NCI-H345 treated with DMSO at 0.1 percent for 48 hours (cell line): ENCODE measurements around the gene SYPL2.
"Not testable (repeated sequence)": the region's sequence is repeated elsewhere in the genome, so short reads cannot be mapped to it uniquely, and the experiment has no call there.

Experiments used
- DNase-seq: peaks from one replicate; lab custom pipeline; 2025; ENCODE audit not compliant: unreplicated experiment; lab: John Stamatoyannopoulos, UW

Gene SYPL2

GRCh38 chr1:109470245-109470644 lies 3.9 kb downstream of the SYPL2 start:
- DNase-seq: no peak

GRCh38 chr1:109472779-109473178 lies 6.4 kb downstream of the SYPL2 start:
- no peak for DNase-seq

DNA sequence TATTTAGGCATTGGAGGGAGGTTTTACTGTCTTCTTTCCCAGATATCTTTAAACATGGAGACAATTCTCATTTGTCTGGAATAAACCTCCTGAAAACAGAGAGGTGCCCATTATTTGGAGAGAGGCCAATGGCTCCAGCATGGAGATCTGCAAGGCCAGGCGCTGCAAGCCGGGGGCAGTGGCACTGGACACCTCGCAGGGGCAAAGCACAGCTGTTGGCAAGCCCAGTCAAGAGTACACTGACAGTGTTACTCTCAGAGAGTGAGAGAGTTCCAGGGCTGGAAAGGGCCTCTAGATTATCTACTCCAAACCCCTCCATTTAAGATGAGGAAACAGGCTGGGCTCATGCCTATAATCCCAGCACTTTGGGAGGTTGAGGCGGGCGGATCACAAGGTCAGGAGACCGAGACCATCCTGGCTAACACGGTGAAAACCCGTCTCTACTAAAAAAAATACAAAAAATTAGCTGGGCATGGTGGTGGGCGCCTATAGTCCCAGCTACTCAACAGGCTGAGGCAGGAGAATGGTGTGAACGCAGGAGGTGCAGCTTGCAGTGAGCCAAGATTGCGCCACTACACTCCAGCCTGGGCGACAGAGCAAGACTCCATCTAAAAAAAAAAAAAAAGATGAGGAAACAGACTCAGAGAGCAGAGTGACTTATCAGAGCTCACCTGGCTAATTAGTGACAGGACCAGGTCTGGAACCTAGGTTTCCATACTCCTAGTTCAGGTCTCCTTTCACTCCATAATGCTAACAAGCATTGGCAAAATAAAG lies 7.1 kb downstream of the SYPL2 start:
- DNase-seq: not testable (repeated sequence)

- DNase-seq: no peak
Observed at GRCh38 chr1:109474697-109475096, 8.4 kb downstream of the SYPL2 start.

GRCh38 chr1:109475261-109475660 lies 8.9 kb downstream of the SYPL2 start:
- DNase-seq: no peak

- no peak for DNase-seq
Observed at GRCh38 chr1:109476825-109477224, 10.5 kb downstream of the SYPL2 start.

DNA sequence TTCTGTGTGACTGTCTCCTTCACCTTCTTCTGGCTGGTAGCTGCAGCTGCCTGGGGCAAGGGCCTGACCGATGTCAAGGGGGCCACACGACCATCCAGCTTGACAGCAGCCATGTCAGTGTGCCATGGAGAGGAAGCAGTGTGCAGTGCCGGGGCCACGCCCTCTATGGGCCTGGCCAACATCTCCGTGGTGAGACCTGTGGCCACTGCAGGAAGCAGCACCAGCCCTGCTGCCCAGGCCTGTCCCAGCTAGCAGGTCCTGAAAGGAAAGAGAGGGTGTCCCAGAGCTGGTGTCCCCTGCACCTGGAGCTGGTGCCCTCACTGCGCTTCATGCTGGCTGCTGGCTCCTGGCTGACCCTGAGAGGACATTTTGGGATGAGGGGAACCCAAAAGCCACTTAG lies 11.5 kb downstream of the SYPL2 start:
- no peak for DNase-seq

- DNase-seq: no peak
Observed at GRCh38 chr1:109478806-109479205, 12.5 kb downstream of the SYPL2 start.

DNA sequence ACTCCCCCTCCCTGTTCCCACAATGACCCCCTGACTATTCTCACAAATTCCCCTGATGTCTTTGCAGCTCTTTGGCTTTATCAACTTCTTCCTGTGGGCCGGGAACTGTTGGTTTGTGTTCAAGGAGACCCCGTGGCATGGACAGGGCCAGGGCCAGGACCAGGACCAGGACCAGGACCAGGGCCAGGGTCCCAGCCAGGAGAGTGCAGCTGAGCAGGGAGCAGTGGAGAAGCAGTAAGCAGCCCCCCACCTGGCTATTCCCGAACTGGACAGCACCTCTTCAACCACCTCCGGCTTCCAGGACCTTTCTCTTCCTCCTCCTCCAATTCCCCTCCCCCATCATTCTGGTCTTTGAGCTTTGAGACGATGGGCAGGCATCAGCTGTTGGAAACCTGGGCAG lies 13.0 kb downstream of the SYPL2 start:
- DNase-seq: no peak

DNA sequence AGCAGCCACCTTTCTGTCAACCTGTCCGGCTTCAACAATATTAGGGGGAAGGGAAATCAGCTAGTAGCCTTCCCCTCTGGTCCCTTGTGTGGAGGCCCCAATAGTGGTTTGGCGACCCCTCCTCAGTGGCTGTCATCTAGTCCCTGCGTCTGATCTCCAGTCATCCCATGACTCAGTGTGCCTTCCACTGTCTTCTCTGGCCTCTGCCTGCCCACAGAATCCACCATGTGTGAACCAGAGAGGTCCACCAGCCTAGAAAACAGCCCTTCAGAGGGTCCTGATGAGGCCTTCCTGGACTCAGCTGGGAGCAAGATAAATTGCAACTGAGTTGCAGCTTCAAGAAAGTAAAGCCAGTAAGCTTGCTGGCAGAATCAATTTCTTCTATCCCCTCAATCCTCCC lies 13.6 kb downstream of the SYPL2 start:
- DNase-seq: no peak

- DNase-seq: no peak
Observed at GRCh38 chr1:109481646-109482045, 15.3 kb downstream of the SYPL2 start.

DNA sequence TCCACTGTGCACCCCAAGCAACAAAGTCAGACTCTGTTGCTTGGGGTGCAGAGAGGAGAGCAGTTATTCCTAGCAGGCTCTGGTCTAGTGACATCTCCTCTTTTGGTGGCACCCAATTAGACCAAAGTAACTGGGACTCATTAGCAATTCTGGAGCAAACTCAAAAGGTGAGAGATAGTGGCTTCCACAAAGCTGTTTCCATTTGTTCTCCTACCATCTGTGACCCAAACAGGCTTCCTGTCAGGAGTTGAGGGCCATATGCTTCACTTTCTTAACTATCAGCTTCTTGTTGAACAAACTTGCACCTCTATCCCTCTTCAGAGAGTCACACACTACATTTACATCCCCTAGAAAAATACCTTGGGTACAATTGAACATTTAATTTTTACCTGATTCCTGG lies 15.9 kb downstream of the SYPL2 start:
- DNase-seq: no peak

GRCh38 chr1:109482791-109483671 lies 16.7 kb downstream of the SYPL2 start:
- no peak for DNase-seq

- peak; percentile 75 for DNase-seq
Observed at GRCh38 chr1:109483672-109484518, 17.5 kb downstream of the SYPL2 start, which contains the start of gene ATXN7L2. ATXN7L2 (plus strand) TSS chr1:109483905; CDS start chr1:109483954, 49 bp downstream.

DNA sequence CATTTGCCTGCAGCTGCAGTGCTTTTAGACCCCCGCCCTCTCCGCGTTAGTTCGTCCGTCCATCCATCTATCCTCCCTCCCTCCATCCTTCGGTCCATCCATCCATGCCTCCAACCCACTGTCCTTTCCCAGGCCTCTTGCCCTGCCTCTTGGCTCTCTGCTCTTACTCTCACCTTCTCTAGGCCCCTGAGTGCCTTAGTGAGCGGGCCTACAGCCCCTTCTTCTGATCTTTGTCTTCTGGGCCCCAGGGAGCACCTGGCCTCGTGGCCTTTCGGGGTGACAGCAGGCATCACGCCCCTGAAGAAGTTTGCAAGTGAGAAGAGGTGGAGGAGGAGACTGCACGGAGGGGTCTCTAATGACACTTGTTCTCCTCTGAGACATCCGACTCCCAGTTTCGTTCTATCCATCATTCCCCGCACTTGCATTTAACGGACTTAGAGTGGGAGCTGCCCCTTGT lies 18.2 kb downstream of the SYPL2 start:
- DNase-seq: no peak

- no peak for DNase-seq
Observed at GRCh38 chr1:109485001-109485400, 18.7 kb downstream of the SYPL2 start.

- no peak for DNase-seq
Observed at GRCh38 chr1:109487261-109487660, 20.9 kb downstream of the SYPL2 start.

DNA sequence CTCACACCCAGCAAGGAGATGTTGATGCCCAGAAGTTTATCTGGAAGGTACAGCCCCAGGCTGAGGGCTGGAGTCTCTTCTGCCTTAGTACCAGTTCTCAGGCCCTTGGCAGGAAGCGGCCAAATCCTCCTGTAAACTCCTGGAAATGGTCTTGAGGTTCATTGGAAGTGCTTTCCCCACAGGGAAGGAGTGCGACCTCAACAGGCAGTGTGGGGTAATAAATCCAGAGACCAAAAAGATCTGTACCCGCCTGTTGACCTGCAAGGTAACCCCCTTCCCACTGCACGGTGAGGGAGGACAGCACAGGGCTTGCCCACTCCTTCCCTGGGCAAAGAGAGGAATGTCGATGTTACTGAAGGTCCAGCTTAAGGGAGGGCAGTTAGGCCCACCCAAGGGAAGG lies 21.9 kb downstream of the SYPL2 start:
- DNase-seq: no peak

GRCh38 chr1:109488696-109489095 lies 22.4 kb downstream of the SYPL2 start:
- no peak for DNase-seq

DNA sequence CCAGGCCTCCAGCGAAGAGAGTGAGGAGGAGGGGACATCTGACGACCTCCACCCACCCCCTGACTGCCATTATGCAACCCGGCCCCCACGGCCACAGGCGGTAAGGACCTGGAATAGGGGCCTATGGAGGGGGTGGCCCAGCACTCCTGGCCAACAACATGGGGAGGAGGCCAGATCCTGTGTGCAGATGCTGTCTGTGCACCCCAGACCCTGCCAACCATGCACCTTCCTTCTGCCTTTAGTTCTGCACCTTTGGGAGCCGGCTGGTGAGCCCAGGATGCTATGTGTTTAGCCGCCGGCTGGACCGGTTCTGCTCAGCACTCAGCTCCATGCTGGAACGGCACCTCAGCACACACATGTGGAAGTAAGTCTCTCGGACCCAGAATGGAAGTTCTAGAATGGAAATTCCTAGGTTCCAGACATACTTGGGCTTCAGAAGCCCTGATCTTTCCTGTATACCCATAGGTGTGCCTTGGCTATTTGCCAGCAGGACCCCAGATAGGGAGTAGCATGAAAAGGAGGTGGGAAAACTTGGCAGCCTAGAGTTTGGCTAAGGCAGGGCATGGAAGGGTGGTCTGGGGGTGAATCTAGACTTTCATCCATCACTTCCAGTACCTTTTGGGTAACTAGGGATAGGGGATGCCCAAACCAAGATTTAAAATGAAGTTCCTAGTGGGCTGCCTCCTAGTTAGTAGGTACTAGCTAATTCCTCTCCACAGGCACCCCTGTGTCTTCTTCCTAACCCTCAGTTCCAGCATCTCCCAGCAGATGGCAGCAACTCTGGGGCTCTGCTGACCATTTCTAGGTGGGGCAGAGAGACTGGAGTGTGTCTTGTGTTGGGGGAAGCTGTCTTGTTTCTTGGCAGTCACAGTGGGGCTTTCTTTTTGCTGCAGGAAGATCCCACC lies 23.9 kb downstream of the SYPL2 start:
- DNase-seq: peak; percentile 25
